T-cell (primary cell): ENCODE data around the gene MIA. TPM values are rescaled to one million over a fixed set of nuclear protein-coding genes. Genes with fewer than 3 reads are reported as not detected.

Experiments used
- ATAC-seq, 4 experiments: fragments of 200-7000 bp in 3 of 4; fragments of 150-1000 bp in 1 of 4; cut with Tn5 transposase; replicated peaks in 1 of 4; 1 replicate in 3 of 4; 2 replicates in 1 of 4; pipeline ENCODE4 v1.10.0; 2021; ENCODE audit warnings: moderate library complexity in 3 of 4, mild to moderate bottlenecking in 2 of 4, moderate number of reproducible peaks in 1 of 4
- CTCF ChIA-PET, 2 donors: fragments of 300-600 bp; sonication (Branson Sonifier 250); formaldehyde crosslinking; loops; one replicate each; lab custom pipeline; 2022; ENCODE audit warnings: antibody characterized with exemption in 2 of 2; lab: Charles Lee
- POLR2A ChIA-PET, 2 donors: fragments of 300-600 bp; sonication (Branson Sonifier 250); formaldehyde crosslinking; loops; one replicate each; lab custom pipeline; 2022; ENCODE audit warnings: antibody characterized with exemption in 2 of 2; lab: Charles Lee
- DNase-seq, 35 experiments: peaks; one replicate each; pipeline versions ENCODE4 v3.0.0 to v3.0.0-alpha.2; 2013 to 2023
- H3K27ac ChIP-seq: one replicate; pipeline ENCODE4 v1.5.1; 2013; ENCODE audit warnings: low read length
- H3K27me3 ChIP-seq, 2 experiments: replicated peaks in 1 of 2; 1 replicate in 1 of 2; 2 replicates in 1 of 2; pipeline versions ENCODE4 v1.6.1 to v1.7.0; 2013; ENCODE audit warnings: low read length in 1 of 2, mixed read lengths in 1 of 2; ENCODE audit not compliant: control insufficient read depth in 2 of 2, insufficient read depth in 2 of 2; ENCODE audit errors: extremely low read depth in 1 of 2
- H3K36me3 ChIP-seq, 2 donors: 1 replicate in 1 of 2; 2 replicates in 1 of 2; pipeline versions ENCODE4 v1.6.1 to v1.7.0; 2013; ENCODE audit warnings: low read length in 1 of 2; ENCODE audit not compliant: control insufficient read depth in 2 of 2, insufficient read depth in 1 of 2; ENCODE audit errors: extremely low read depth in 1 of 2
- H3K4me1 ChIP-seq, 2 experiments: 1 replicate in 1 of 2; 2 replicates in 1 of 2; pipeline versions ENCODE4 v1.6.1 to v1.7.0; 2013; ENCODE audit warnings: low read length in 2 of 2, mixed read lengths in 1 of 2; ENCODE audit not compliant: insufficient read depth in 2 of 2, control insufficient read depth in 1 of 2; ENCODE audit errors: extremely low read depth in 1 of 2
- H3K4me3 ChIP-seq, 2 donors: 1 replicate in 1 of 2; 2 replicates in 1 of 2; pipeline versions ENCODE4 v1.5.1 to v1.7.0; 2013; ENCODE audit warnings: mild to moderate bottlenecking in 2 of 2, low read length in 1 of 2, moderate library complexity in 1 of 2; ENCODE audit not compliant: control insufficient read depth in 1 of 2; ENCODE audit errors: extremely low read depth in 1 of 2
- H3K9me3 ChIP-seq: 2 replicates; pipeline ENCODE4 v1.7.0; 2013
- H3K27ac Mint-ChIP-seq, 2 donors: one replicate each; pipeline ENCODE4 v1.8.0; 2020 to 2021; ENCODE audit warnings: mild to moderate bottlenecking in 2 of 2, mixed read lengths in 2 of 2
- H3K27me3 Mint-ChIP-seq, 2 donors: one replicate each; pipeline ENCODE4 v1.8.0; 2021 to 2022; ENCODE audit warnings: mixed read lengths in 2 of 2
- H3K36me3 Mint-ChIP-seq: one replicate; pipeline ENCODE4 v1.8.0; 2021; ENCODE audit warnings: mixed read lengths
- H3K4me1 Mint-ChIP-seq, 3 donors: one replicate each; pipeline ENCODE4 v1.8.0; 2020 to 2022; ENCODE audit warnings: mixed read lengths in 3 of 3, mild to moderate bottlenecking in 1 of 3
- H3K4me3 Mint-ChIP-seq, 3 donors: one replicate each; pipeline ENCODE4 v1.8.0; 2020 to 2022; ENCODE audit warnings: mild to moderate bottlenecking in 3 of 3, mixed read lengths in 3 of 3, moderate library complexity in 3 of 3
- H3K9me3 Mint-ChIP-seq, 3 donors: one replicate each; pipeline ENCODE4 v1.8.0; 2020 to 2022; ENCODE audit warnings: mixed read lengths in 3 of 3
- WGBS: methylation state at CpG from one replicate; pipeline ENCODE4 v1.1.5; 2013; ENCODE audit warnings: missing lambda C conversion rate; ENCODE audit not compliant: insufficient coverage; 5-methylcytosine and 5-hydroxymethylcytosine counted together
- total RNA-seq, 35 experiments: library from RNA in 6 of 35; stranded (reverse) in 6 of 35; fragments of 120-200 nt in 1 of 35; gene quantifications; one replicate each; pipeline versions ENCODE4 v1.2.1 to v1.2.4 and lab custom pipeline; 2013 to 2026

The MIA gene
- total RNA-seq, 5 donors from 2014 or later (not counting 1 experiment from before 2014, with no cell fraction given): 1.5 to 5.2 (median 4.1) TPM; not detected in 1

DNA sequence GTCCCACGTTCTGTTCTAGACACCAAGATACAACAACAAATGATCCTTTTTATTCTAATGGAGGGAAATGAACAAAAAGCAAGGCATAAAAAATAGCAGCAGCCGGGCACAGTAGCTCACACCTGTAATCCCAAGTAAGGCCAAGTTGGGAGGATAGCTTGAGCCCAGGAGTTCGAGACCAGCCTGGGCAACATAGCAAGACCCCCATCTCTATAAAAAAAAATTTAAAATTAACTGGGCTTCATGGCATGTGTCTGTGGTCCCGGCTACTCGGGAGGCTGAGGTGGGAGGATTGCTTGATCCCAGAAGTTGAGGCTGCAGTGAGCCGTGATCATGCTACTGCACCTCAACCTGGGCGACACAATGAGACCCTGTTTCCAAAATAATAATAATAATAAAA lies 1.0 kb downstream of the MIA start:
- no peak overlapping the region for H3K4me3 ChIP-seq
- Mint-ChIP-seq H3K4me3 (peak overlapping the region in 1 of 3 donors; percentile 83), H3K27ac (peak overlapping the region; percentile 74 to 96)

DNA sequence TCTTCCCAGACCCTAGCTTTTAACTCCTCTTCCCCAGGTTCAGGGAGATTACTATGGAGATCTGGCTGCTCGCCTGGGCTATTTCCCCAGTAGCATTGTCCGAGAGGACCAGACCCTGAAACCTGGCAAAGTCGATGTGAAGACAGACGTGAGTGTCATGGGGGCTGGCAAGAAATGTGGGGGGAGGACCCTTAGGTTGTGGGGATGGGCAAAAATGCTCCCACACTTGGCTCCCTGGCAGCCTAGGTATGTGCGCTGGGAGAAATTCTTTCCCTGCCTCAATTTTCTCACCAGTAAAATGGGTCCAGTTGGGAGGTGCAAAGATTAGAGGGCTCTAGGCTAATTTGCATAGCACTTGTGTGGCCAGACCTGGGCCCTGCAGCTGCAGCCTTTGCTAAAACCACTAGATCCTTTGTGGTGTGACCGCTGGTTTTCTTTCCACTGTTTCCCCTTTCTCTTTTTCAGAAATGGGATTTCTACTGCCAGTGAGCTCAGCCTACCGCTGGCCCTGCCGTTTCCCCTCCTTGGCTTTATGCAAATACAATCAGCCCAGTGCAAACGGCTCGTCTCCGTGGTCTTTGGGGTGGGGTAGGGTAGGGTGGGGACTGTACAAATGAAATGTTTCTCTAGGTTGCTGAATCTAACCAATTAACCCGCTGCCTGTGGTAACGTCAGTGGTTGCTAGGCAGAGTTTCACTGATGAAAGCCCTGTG lies 1.8 kb downstream of the MIA start:
- Histone ChIP-seq H3K36me3 (peaks cover 0 to 6% of the 10 kb centered on the region in 2 donors), H3K4me1 (peaks cover 9 to 26% of the 10 kb centered on the region in 2 experiments), H3K27ac (peak overlapping the region; percentile 86), H3K9me3 (no peaks in the 10 kb centered on the region), H3K4me3 (peak overlapping the region; percentile 67 to 96), H3K27me3 (no peaks in the 10 kb centered on the region)
- no peaks in the 10 kb centered on the region for H3K27me3 Mint-ChIP-seq
- H3K4me1 Mint-ChIP-seq: peaks cover 25 to 41% (median 38%) of the 10 kb centered on the region in 3 donors
- ChIA-PET CTCF (interaction anchor here (0.5 to 3.3 kb wide), 18 partner anchors 11 to 640 kb away, joined by 3 to 30 read pairs (median 4); partner anchors contain the start of genes ACTMAP (in 1 of the 2), C19orf47 (in 1 of the 2), COQ8B (in 1 of the 2) and EGLN2 (in 1 of the 2)), POLR2A (interaction anchor here (0.5 to 2.5 kb wide), 8 partner anchors 18 to 486 kb away, joined by 3 to 23 read pairs (median 6); partner anchors contain the start of genes EGLN2 (in 2 of the 2), ACTMAP (in 1 of the 2) and SNRPA (in 1 of the 2))
- H3K4me3 Mint-ChIP-seq: peak overlapping the region; percentile 83 to 90 (median 88)
- H3K27ac Mint-ChIP-seq: peak overlapping the region; percentile 96
- peaks cover 9% of the 10 kb centered on the region for H3K36me3 Mint-ChIP-seq
- DNase-seq (peak; percentile 78 to 96 (median 90)), ATAC-seq (peak; percentile 69 to 76 (median 74))
- 3% methylated on average over 7 of the region's 13 CpGs for WGBS
- H3K9me3 Mint-ChIP-seq: no peaks in the 10 kb centered on the region

More for the DNA sequence above, 1.0 kb downstream of the MIA start:
- Histone ChIP-seq H3K27me3 (no peaks in the 10 kb centered on the region), H3K4me1 (peaks cover 9 to 26% of the 10 kb centered on the region in 2 experiments), H3K9me3 (no peaks in the 10 kb centered on the region), H3K36me3 (peaks cover 0 to 5% of the 10 kb centered on the region in 2 donors), H3K27ac (peak overlapping the region; percentile 86)
- Mint-ChIP-seq H3K27me3 (no peaks in the 10 kb centered on the region), H3K4me1 (peaks cover 23 to 37% (median 37%) of the 10 kb centered on the region in 3 donors), H3K36me3 (peaks cover 6% of the 10 kb centered on the region), H3K9me3 (no peaks in the 10 kb centered on the region)
- ATAC-seq (no peak), DNase-seq (no peak)
- no CpG with 5 or more reads among the region's 7 CpGs for WGBS
- ChIA-PET CTCF (interaction anchor here in 1 of 2 donors (1.4 to 2.6 kb wide), 3 partner anchors 43 to 113 kb away, joined by 3 to 11 read pairs (median 8); partner anchors contain the start of genes COQ8B and ITPKC), POLR2A (no interaction called here)

DNA sequence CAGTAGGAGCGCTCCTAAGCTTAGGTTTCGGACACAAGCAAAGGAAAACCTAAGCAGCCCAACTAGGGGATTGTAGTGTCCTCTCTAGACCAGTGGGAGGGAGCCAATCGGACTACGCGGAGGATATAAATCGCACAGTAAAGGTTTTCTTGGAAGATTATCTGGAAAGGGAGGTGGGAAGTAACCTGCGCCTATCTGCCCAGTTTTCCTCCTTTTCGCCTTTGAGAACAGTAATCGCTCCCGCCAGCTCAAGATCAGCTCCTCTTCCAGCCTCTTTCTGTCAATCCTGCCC lies 2.3 kb downstream of the MIA start:
- Histone ChIP-seq H3K4me1 (peaks cover 9 to 26% of the 10 kb centered on the region in 2 experiments), H3K36me3 (peaks cover 0 to 7% of the 10 kb centered on the region in 2 donors), H3K27ac (peak overlapping the region; percentile 86), H3K27me3 (no peaks in the 10 kb centered on the region), H3K9me3 (no peaks in the 10 kb centered on the region), H3K4me3 (peak overlapping the region; percentile 67 to 96)
- Mint-ChIP-seq H3K9me3 (no peaks in the 10 kb centered on the region), H3K4me1 (peaks cover 26 to 40% (median 38%) of the 10 kb centered on the region in 3 donors), H3K27me3 (no peaks in the 10 kb centered on the region), H3K27ac (peak overlapping the region; percentile 96), H3K4me3 (peak overlapping the region; percentile 83 to 90 (median 88)), H3K36me3 (peaks cover 13% of the 10 kb centered on the region)
- CTCF ChIA-PET: interaction anchor here (0.5 to 3.3 kb wide), 20 partner anchors 12 to 1181 kb away, joined by 3 to 30 read pairs (median 3); partner anchors contain the start of genes ACTMAP (in 1 of the 2), C19orf47 (in 1 of the 2), COQ8B (in 1 of the 2) and EGLN2 (in 1 of the 2)
- DNase-seq (no peak), ATAC-seq (no peak)
- POLR2A ChIA-PET: interaction anchor here (0.5 to 2.5 kb wide), 10 partner anchors 18 to 486 kb away, joined by 3 to 23 read pairs (median 6); partner anchors contain the start of genes ACTMAP (in 1 of the 2), COQ8B (in 1 of the 2), EGLN2 (in 1 of the 2) and ITPKC (in 1 of the 2)
- WGBS: 0% methylated on average over 7 of the region's 10 CpGs

DNA sequence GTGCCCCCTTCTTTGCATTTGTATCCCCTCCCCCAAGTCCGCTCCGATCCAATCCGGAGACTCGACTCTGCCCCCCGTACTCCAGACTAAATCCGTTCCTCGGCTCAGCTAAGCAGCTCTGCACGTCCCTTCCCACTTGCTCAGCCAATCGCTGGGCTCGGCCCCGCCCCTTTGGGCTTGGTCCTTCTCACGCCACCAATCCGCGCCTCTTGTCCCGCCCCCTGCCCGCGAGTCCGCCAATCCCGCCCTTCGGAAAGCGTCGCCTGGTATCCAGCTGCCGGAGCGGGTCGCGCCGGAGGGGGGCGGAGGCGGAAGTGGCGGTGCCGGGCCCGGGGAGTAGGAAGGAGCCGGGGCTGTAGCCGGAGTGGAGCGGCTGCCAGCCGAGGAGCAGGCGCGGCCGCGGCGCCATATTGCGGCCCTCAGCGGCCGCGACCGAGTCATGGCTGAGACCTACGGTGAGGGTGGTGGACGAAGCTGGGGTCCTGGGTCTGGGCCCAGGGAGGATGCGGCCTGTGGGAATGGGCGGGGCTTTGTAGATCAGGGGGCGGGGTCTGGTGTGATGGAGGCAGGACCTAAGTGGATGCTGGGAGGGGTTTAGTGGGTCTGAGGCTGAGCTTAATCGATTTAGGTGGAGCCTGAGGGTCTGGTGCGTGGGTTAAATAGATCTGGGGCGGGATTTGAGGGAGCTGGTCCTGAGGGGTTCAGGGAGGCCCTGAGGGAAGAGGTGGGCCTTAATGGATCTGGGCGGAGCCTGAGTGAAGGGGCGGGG lies 2.8 kb downstream of the MIA start, which contains the start of gene RAB4B:
TSS of gene RAB4B (plus strand) at position 311 of the 769 bp plus-strand sequence. CDS start at position 440, 129 bp downstream.
- H3K9me3 ChIP-seq: no peaks in the 10 kb centered on the region
- POLR2A ChIA-PET: interaction anchor here (0.6 to 2.5 kb wide), 11 partner anchors 20 to 1104 kb away, joined by 3 to 23 read pairs (median 5); partner anchors contain the start of genes ACTMAP (in 1 of the 2), COQ8B (in 1 of the 2), EGLN2 (in 1 of the 2) and HNRNPUL1 (in 1 of the 2)
- peak; percentile 84 to 89 (median 88) for ATAC-seq

DNA sequence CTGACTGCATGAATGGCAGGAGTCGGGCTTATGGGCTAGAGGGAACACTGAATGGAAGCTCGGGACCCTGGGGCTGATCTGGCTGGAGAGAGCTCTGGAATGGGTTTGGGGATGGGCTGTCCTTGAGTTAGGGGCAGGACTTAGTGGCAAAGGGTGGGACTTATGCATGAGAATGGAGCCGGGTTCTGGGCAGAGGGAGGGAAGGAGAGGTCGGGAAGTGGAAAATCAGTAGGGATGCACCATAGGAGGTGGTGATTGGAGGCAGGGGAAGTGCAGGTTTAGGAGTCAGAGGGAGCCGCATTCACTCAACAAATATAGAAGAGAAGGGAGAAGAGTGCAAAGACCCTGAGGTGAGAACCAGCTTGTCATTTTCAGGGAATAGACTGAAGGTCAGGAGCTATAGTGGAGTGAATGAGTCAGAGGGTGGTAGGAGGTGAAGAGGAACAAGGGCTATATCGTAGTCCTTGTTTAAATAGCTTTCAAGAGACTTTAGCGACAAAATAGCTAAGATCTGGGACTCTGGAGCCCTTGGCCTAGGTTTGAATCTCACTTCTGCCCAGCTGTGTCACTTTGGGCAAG lies 3.5 kb downstream of the MIA start:
- H3K4me3 ChIP-seq: peak overlapping the region; percentile 64 to 67
- H3K27ac Mint-ChIP-seq: peak overlapping the region; percentile 96
- H3K36me3 ChIP-seq: peaks cover 4 to 9% of the 10 kb centered on the region in 2 donors
- H3K27me3 ChIP-seq: no peaks in the 10 kb centered on the region
- no peak for DNase-seq
- no peaks in the 10 kb centered on the region for H3K9me3 Mint-ChIP-seq
- peaks cover 17% of the 10 kb centered on the region for H3K36me3 Mint-ChIP-seq
- no peak for ATAC-seq
- H3K27me3 Mint-ChIP-seq: no peaks in the 10 kb centered on the region
- H3K27ac ChIP-seq: peak overlapping the region; percentile 73
- peaks cover 9 to 26% of the 10 kb centered on the region in 2 experiments for H3K4me1 ChIP-seq
- peaks cover 26 to 40% (median 40%) of the 10 kb centered on the region in 3 donors for H3K4me1 Mint-ChIP-seq
- no peaks in the 10 kb centered on the region for H3K9me3 ChIP-seq
- CTCF ChIA-PET: interaction anchor here (0.5 to 3.3 kb wide), 12 partner anchors 20 to 780 kb away, joined by 3 to 30 read pairs (median 7); partner anchors contain the start of genes ACTMAP (in 1 of the 2), EGLN2 (in 1 of the 2) and SNRPA (in 1 of the 2)
- 18% methylated on average over 6 of the region's 7 CpGs for WGBS
- H3K4me3 Mint-ChIP-seq: peak overlapping the region; percentile 83 to 90 (median 88)
- POLR2A ChIA-PET: interaction anchor here (0.5 to 2.5 kb wide), 6 partner anchors 20 to 1105 kb away, joined by 3 to 23 read pairs (median 6); partner anchors contain the start of genes ACTMAP (in 1 of the 2), EGLN2 (in 1 of the 2), HNRNPUL1 (in 1 of the 2) and SNRPA (in 1 of the 2)

More for the DNA sequence above, 2.8 kb downstream of the MIA start, which contains the start of gene RAB4B:
- Histone ChIP-seq H3K36me3 (peaks cover under 1 to 7% of the 10 kb centered on the region in 2 donors), H3K4me3 (peak within 1 kb of the TSS; percentile 67 to 96), H3K27me3 (no peaks in the 10 kb centered on the region), H3K4me1 (peaks cover 9 to 26% of the 10 kb centered on the region in 2 experiments), H3K27ac (peak within 1 kb of the TSS; percentile 86)
- CTCF ChIA-PET: interaction anchor here (0.5 to 3.3 kb wide), 24 partner anchors 12 to 1180 kb away, joined by 3 to 30 read pairs (median 3); partner anchors contain the start of genes ACTMAP (in 1 of the 2), C19orf47 (in 1 of the 2), COQ8B (in 1 of the 2) and EGLN2 (in 1 of the 2)
- Mint-ChIP-seq H3K9me3 (no peaks in the 10 kb centered on the region), H3K27ac (peak within 1 kb of the TSS; percentile 96), H3K4me1 (peaks cover 26 to 40% (median 38%) of the 10 kb centered on the region in 3 donors), H3K27me3 (no peaks in the 10 kb centered on the region), H3K4me3 (peak within 1 kb of the TSS; percentile 83 to 90 (median 88)), H3K36me3 (peaks cover 13% of the 10 kb centered on the region)
- under 1% methylated on average over 53 of the region's 56 CpGs for WGBS
- DNase-seq: peak; percentile 99 to 100 (median 100)
